Non-pigmented ciliary epithelial cell (primary cell): ENCODE measurements around the gene PREP.

Experiments
- DNase-seq: peaks from one replicate; pipeline ENCODE4 v3.0.0-alpha.2; 2010; ENCODE audit warnings: low read depth

PREP gene

GRCh38 chr6:105305521-105305920 lies 97.4 kb downstream of the PREP start:
- no peak for DNase-seq

DNA sequence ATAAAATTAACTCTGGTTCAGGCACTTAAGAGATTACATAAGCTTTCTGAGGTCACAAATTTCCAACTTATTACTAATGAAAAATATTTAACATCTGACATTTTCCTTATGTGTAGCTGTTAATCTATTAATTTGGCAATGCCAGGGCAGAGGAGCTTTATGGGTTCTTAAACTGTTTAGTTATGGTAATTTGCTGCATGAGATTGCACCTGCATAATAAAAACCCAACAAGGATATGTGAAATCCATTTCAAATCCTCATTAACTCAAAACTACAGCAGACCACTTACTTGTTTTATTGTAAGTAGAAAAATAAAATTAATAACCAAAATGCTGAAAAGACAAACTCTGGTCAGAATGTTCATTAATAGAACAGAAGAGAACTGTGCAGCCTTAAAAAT lies 98.1 kb downstream of the PREP start:
- no peak for DNase-seq

DNA sequence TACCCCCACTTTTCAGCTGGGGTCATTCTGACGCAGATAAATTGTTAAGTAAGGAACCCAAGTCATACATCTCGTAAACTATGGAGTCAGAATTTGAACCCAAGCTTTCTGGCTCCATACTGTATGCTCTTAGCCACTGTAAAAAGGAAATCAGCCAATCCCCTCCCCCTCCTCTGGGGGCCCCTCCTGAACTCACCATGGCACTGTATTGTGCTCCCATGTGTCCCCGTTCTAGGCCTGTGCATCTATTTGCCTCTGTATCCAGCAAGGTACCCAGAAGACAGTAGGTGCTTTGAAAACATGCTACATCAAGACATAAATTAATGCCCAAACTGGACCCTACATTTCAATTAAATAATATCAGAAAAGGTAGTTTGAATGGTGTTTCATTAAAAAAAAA lies 98.5 kb downstream of the PREP start:
- DNase-seq = no peak

DNA sequence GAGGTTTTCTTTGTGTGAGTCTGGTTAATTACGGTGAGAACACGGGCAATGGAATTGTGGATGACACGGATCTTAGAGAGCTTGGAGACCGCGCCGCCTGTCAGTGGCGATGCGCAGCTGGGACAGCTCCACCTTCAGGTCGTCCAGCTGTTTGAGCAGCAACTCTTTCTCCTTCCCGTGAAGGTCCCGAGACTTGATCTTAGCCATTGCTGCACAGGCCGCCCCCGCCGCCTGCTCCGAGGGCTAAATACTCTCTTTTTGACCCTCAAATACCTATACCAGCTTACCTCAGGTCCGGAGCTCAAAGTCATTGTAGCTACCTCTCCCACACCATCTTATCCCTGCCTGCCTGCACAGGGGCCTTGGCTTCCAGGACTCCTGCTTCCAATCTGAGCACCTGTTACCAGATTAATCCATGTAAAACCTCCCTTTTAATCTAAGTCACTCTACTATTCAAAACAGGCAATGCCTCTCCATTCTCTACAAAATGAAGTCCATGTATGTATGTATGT lies 100.2 kb downstream of the PREP start:
- no peak for DNase-seq

- no peak for DNase-seq
These were observed 100.9 kb downstream of the PREP start for GRCh38 chr6:105301756-105302616.

DNA sequence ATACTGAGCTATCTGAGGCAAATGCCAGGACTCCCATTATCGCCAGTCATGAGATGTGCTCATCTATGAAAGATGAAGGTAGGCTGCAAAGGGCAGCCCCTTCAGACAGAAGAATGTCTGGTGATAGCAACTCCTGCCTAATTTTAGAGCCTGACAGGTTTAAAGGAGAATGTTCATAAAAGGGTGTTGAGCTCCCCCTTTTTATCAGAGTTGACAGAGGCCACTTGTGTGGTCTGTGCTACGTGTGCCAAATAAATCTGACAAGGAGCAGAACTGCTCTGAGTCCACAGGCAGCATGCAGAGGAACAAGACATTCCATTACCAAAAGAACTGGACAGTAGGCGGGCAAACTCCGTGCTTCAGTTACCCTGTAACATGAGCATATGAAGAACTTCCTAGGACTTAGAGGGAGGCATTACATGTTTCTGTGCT lies 101.8 kb downstream of the PREP start:
- no peak for DNase-seq

- no peak for DNase-seq
These were observed 102.8 kb downstream of the PREP start for GRCh38 chr6:105300090-105300489.

DNA sequence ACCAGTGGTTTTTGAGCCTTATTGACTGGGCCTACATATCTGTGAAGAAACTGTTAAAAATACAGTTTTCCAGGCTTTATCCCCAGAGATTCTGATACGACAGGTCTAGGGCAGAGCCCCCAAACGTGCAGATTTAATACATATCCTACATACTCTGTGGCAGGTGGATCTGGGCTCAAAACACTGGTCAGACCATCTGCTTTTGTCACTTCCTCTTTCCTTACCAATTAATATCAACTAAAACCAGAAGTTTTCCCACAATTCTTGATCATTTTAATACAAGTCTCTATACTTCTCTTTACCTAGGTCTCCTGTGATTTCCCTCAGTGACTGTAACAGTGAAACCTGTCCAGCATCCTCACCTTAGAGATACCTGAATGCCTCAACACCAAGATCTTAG lies 108.8 kb downstream of the PREP start:
- no peak for DNase-seq

DNA sequence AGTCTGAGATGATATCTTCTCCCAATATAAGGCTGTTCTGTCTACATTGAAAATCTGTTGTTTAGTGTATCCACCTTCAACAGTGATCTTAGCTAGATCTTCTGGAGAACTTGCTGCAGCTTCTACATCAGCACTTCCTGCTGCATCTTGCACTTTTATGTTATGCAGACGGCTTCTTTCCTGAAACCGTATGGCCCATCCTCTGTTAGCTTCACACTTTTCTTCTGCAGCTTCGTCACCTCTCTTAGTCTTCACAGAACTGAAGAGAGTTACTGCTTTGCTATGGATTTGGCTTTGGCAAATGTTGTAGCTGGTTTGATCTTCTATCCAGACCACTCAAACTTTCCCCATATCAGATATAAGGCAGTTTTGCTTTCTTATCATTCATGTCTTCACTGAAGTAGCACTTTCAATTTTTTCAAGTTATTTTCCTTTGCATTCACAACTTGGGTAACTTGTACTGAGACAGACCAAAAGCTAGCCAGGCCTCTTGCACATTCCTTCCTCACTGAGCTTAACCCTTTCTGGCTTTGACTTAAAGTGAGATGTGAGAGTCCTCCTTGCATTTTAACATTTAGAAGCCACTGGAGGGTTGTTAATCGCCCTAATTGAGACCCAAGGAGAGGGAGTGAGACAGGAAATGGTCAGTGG lies 110.1 kb downstream of the PREP start:
- no peak for DNase-seq

DNA sequence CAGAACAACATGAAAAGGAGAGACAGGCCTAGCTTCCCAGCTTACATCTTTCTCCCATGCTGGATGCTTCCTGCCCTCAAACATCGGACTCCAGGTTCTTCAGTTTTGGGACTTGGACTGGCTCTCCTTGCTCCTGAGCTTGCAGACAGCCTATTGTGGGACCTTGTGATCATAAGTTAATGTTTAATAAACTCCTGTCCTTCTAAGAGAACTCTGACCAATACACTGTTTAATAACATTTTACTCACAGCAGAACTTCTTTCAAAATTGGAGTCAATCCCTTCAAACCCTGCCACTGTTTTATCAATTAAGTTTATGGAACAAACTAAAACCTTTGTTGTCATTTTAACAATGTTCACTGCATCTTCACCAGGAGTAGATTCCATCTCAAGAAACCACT lies 111.4 kb downstream of the PREP start:
- no peak for DNase-seq

DNA sequence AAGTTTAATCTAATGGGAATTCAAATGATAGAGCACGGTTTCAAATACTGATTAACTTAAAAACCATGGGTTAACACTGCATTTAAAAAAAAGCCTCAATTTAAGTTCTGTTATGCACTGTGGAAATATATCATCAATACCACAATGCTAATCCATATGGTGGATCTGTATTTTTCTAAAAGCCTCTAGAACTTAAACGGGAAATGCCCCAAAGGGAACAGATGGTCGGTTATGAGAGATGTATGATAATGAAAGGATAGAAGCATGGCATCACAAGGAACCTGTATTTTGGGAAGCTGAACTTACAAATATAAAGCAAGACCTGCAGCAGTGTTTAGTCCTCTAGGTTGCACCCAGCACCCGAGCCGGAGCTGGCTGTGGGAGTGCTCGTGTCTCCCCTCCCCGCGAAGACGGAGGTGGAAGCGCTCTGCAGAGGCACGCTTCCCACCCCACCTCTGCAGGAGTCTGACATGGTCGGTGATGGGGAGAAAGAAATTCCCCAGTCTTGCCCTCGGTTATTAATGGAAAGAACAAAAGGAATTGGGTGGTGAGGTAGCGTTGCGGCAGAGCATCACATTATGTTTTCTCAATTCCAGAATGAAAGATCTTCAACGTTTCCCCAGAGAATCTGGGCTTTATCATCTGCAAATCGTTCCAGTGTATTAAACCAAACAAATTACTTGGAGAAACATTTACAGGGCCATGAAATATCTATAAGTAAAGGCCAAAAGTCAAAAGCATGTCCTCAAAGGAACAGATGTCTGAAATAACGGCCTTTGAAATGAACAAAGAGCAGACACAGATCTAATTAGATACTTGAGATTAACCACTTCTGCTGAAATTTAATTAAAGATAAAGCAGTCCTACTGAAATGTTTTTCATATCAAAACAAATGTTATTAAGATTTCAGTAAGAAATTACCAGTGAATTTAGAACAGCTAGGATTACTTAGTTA lies 120.0 kb downstream of the PREP start:
- no peak for DNase-seq

GRCh38 chr6:105280033-105280432 lies 122.8 kb downstream of the PREP start:
- DNase-seq = no peak

DNA sequence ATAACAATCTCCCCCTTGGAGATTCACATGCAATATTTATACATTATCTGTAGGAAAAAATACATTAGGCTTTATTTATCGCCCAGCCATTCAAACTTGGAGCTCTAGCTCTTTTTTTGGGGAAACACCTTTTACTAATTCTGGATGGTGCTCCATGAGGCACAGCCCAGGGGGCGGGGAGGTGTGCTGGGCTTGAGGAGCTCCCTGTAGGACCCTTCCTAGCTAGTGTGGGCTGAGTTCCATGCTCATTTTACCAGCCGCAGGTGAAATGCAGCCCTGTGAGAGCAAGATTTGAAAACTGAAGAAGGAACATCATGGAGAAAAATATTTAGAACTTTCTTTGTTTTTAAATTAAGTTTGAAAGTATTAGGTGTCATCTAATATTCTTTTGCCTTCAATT lies 123.4 kb downstream of the PREP start:
- no peak for DNase-seq

GRCh38 chr6:105278813-105279212 lies 124.1 kb downstream of the PREP start:
- DNase-seq = no peak

DNA sequence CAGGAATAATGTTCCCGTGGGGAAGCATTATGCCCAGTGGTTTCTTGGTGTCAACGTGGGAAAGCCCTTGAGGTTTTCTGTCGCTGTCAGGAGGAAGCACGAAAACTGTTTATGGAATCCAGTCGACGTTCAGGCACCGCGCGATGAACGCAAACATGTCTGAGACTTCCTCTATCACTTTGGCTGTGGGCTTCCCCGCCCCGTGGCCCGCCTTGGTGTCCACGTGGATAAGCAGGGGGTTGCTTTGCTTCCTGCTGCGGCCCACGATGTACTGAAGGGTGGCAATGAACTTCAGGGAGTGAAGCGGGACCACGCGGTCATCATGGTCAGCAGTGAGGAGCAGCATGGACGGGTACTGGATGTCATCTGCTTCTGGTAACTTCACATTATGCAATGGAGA lies 124.8 kb downstream of the PREP start:
- no peak for DNase-seq

DNA sequence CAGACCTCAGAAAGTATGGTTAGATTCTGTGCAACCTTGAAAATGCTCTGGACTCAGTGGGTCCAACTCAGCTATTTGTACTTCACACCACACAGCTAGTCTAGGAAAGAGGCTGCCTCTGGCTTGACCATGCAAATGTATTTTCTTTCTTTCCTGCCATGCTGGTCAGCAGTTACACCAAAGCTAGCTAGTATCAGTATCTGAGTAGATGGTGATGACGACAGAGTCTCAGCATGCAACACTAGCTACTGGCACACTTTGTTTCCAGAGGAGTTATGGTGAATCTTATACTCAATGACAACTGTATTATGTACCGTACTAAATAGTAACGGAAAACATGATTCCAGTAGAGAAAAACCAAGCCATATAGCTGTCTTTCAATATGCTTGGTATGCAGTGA lies 126.5 kb downstream of the PREP start:
- DNase-seq = no peak

DNA sequence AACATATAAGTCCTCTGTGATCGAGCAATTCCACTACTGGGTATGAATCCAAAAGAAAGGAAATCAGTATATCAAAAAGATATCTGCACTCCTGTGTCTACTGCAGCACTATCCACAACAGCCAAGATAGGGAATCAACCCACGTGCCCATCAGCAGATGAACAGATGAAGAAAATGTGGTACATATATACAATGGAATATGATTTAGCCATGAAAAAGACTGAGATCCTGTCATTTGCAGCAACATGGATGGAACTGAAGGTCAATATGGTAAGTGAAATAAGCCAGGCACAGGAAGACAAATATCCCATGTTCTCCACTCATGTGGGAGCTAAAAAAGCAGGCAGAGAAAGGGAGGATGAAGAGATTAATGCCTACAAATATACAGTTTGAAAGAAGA lies 127.3 kb downstream of the PREP start:
- no peak for DNase-seq

GRCh38 chr6:105274678-105275077 lies 128.2 kb downstream of the PREP start:
- DNase-seq = no peak

DNA sequence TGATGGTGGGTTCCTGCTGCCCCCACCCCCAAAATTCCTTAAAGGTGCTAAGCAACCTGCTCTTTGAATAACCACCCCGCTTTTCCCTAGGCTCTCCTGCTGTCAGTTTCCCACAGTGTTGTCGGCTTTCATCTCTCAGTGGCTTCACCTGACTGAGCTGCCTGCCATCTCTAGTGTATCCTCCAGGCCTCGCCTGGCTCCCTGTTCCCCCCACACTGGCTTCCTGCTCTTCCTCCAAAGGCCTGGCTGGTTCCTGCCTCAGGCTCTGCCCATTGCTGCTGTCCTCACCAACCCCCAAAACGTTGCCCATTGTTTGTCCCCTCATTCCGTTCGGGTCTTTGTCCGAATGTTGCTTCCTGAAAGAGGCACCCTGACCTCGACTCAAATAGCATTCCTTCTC lies 129.3 kb downstream of the PREP start:
- no peak for DNase-seq

DNA sequence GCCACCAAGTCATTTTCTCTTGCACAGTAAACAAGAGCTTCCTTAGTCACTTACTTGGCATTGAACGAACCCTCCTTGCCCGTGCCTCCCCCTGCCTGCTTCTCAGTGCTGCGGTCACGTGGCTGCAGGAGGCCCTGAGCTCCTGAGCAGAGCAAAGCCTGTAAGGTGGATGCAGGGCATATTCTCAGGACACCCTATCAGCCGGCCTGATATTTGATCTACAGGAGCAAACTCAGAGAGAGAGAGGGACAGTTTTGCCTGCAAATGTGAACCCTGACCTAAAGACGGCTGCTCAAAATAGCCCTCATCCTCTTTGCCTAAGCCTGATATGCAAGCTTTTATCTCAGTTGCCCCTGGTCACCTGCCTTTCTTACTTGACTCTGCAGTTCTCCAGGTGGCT lies 130.1 kb downstream of the PREP start:
- no peak for DNase-seq

GRCh38 chr6:105270511-105270910 lies 132.4 kb downstream of the PREP start:
- DNase-seq = no peak

DNA sequence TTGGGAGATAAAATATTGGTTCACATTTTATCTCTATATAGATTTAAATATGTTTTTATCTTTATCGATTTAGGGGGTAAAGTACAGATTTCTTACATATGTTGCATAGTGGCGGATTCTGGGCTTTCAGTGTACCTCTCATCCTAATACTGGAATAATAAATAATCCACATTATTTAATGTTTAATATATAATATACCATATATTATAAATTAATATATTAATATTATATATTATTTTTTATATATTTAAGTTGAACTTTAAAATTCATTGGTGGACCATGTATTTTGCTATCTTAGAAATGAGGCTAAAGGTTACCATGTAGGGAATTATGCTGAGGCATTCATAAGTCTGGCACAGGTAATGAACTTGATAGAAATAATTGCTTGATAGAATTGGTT lies 133.5 kb downstream of the PREP start:
- DNase-seq = no peak
